HG03558 (cell line): Measurements from ENCODE around the gene SLX9.

Experiments
- ATAC-seq: cut with Tn5 transposase; IDR thresholded peaks from one replicate; pipeline ENCODE4 v1.9.1; 2021; ENCODE audit warnings: moderate number of reproducible peaks; ENCODE audit not compliant: unreplicated experiment; ENCODE audit errors: extremely low read depth

Gene SLX9

DNA sequence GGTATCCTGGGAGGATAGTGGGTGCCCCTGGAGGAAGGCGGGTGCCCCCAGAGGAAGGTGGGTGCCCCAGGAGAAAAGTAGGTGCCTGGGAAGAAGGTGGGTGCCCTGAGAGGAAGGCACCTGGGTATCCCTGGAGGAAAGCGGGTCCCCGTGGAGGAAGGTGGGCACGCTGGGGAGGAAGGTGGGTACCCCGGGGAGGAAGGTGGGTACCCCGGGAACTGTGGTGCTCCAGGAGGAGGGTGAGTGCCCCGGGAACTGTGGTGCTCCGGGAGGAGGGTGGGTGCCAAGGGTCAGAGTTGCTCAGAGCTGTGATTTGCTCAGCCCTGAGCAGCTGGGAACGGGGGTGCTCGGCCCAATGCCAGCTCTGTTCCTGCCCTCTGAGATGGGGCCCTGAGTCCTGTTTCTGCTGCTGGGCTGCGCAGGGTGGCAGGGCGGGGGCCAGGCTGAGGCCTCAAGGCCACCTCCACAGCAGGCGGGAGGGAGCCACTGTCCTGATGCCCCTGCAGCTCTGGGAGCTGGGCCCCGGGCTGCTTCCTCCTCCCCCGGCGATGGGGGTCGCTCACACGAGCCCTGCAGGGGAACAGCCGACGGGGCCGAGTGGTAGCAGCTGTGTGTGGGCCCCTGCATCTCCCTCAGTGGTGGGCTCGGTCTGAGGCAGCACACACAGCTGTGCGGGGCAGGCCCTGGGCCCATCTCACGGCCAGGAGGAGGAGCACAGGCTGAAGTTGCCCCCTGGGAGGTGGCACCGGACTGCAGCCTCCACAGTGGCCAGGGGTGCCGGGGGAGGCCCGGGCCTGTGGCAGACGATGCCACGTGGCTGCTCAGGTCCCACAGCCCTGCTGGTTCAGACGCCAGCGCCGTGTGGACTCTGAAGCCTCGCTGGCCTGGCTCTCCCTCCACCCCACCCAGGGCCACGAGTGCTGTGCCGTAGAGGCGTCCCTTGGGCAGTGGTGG, 57.4 kb downstream of the SLX9 start:
- ATAC-seq, result no peak

DNA sequence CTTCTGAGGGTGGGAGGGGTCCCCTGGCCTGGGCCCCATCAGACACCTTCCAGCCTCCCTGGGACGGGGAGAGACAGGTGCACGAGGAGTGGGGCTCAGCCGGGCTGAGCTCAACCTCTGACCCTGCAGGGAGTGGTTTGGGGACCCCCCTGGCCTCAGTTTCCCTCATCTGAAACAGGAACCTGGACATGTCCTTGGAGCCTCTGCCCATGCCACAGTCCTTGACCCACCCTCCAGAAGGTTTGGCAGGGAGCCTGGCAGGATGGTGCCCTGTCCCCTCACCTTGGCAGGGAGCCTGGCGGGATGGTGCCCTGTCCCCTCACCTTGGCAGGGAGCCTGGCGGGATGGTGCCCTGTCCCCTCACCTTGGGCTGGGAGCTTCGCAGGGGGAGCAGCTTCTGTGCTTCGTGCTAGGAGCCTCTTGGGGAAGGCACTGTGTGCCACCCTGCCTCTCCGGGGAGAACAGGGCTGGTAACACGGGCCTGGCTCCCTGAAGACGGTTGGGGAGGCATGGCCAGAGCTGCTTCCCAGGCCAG, 58.3 kb downstream of the SLX9 start:
- no peak for ATAC-seq

DNA sequence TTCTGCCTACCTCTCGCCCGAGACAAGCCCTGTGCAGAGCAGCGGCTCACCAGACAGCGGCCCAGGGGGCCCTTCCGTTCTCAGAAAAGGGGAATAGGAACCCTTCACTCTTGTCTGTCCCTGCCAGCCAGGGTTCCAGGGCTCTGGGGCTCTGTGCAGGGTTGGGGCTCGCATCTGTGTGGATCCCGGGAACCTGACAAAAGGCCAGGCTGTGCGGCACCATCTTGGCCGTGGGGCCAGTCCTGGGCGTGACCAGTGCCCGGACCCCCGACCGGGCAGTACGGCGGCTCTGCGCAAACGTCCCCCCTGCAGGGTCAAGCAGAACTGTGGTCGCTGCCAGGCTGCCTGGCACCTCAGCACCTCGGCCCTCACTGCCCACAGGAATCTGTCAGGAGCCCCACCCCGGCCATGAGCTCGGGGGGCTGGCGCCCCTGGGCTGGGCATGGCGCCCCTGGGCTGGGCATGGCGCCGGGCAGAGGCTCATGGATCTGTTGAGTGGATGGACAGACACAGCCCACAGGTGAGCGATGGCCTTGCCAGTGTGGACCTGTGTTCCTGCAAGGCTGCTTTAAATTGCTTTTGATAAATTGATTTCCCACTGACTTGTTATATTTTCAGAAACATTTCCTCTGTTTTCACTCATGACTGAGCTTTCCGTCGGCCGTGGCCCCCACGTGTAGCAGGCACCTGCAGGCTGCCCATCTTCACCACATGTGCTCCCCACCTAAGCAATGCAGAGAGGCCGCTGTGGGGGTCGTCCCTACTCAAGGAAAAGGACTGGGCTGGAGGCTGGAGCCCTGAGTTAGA, 59.0 kb downstream of the SLX9 start:
- ATAC-seq, result no peak

DNA sequence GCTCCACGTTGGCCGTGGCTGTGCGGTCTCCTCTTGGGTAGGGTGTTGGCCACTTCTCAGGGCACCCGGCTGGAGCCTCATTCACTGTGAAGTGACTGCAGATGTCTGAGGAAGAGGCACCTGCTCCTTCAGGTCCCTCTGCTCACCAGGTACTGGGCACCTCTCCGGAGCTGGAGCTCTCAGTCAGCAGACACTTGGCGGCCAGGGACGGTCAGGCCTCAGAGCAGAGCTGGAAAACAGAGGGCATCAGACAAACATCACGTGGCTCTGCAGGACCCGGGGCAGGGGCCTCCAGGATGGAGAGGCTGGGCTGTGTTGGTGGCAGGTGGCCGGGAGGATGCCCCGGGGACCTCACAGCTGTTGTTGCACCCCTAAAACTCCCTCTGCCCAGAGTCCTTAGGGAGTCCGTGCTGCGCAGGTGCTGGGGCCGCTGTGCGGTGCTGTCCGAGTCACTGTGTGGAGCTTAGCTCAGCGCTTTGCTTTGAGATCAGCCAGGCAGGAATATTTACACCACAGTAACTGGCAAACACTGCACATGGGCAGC, 59.7 kb downstream of the SLX9 start:
- no peak for ATAC-seq

DNA sequence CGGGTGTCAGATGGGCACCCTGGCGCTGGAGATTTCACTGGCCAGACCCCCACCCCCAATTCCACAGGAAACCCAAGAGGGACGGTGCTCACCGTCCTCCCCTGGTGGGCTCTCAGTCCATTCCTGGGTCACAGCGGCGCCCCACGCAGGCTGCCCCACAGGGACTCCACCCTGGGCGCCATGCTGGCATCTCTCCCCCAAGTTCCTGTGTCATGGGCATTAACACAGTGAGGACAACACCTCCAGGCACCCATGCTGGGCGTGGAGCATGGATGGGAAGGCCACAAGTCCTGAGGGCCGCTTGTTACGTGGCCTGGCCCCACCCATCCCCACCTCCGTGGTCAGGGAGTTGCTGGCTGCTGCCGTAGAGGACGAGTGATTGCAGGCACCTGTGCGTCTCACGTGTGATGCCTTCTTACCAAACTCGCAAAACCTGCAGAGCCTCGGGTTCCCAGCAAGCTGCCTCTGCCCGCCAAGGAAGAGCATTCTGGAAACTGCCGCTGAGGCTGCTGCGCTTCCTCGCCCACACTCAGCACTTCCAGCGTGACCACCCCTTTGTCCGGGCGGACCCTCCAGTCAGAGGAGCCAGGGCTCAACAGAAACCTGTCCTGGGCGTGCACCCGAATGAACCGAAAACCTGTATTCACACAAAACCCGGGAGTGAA, 60.3 kb downstream of the SLX9 start:
- ATAC-seq, result no peak

DNA sequence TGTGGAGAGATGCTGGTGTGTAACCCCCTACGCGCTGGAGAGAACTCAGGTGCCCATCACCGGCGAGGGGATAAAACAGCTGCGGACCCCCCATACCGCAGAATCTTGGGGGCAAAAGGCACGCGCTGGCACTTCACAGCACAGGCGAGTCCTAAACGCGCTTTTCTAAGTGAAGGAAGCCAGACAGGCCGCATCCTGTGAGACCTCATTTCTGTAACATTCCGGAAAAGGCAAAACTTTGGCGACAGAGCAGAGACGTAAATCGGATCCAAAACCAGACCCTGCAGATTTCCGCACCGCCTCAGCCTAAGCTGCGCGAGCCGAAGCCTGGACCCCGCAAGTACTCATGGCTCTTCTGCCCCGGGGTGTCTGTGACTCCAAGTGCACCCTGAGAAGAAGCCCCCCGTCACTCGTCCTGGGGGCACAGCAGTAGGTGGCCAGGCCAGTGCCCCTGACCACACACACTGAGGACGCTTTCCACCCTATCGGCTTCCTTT, 60.9 kb downstream of the SLX9 start:
- ATAC-seq, result no peak

DNA sequence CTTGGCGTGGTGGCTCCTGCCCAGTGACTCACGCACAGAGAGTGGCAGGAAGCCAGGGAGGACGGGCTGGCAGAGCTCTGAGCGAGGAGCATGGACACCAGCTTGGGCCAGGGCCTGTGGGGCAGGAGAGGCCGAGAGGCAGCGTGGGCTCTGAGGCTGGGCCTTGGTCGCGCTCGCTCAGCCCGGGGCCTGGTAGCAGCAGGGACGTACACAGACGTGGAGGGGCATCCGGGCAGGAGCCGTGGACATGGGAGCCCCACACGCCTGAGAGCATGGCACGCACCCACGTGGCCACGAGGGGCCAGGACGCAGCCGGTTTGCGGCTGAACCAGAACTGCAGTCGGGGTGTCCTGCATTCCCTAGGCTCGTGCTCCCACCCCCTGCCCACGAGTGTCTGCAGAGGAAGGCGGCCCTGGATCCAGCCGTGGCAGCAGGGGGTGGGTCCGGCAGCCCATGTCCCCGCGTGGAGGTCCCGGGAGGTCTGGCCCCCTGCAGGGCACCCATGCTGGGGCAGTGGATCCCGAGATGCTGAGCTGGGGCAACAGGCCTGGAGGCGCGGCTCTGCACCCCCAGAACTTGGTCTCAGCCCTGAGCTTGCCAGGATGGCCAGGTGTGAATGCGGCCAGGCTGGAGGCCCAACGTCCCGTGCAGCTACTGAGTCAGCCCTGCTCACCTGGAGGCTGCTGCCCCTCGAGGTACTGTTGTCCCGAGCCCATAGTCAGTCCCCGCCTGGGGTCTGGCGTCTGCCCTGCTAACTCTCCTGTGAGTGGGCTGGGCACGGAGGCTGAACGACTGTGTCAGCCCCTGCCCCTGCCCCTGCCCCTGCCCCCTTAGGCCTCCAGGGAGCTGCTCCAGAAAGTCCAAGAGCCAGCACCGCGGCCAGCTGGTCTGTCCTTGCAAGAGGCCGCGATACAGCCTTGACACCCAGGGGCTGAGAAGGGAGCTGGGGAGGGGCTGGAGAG, 61.6 kb downstream of the SLX9 start:
- no peak for ATAC-seq

DNA sequence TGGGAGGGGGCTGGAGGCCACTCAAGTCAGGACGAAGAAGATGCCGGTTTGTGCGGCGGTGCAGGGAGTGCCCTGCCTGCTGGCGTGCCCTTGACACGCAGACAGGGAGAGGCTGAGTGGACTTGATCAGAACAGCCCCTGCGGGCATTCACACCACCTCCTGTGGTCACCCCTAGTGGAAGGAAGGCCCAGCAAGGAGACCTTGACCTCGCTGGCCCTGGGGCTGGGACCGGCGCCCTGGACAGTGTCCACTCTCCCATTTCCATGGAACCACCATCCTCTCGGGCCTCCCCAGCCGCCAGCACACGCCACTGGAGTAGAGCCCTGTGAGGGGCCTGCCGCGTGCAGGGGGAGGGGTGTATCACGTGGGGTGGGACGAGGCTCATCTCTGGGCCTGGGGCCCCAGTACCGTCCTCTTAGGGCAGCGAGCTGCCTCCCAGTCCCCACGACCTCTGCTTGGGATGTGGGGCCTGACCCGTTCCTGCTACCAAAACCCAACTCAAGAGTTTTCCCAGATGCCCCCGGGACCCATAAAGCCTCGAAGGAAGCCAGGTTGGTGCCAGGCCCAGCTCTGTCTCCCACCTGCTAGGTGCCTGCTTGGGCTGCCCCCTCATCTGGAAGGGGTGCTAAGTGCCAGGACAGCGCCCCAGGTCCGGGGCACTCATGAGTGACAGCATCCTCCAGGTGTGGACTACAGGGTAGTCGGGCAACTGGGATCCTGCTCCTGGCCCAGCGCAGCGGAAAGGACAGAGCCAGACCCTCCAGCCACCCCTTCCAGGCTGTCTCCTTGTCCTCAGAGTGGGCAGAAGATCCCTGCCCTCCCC, 62.8 kb downstream of the SLX9 start:
- no peak for ATAC-seq

DNA sequence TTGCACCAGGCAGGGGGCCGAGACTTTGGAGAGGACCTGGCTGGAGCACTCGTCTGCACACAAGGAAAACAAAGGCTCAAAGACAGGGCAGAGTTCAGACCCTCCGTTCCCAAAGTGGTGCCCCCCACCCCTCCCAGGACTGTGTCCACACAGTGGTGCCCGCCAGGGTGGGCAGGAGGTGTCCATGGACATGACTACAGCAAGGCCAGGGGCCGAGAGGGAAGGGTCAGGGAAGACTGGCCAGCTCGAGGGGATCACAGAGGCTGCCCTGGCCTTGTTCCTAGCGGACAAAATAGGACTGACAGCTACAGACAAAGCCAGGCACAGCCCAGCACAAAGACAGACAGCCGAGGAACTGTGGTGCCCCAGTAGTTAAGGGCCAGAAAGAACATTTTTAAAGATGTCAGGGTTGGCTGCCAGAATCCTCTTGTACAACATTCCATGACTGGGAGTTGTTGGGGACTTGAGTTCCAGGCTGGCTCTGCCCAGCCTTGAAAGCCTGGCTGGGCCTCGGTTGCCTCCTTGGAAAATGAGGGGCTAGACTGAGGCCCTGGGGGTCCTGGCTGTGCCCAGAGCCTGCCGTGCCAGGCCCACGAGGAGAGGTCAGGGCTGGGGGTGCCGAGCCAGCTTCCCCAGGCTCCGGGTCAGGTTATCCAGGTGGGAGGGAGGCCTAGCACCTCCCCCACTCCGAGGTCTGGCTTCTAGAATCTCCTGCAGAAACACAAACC, 63.7 kb downstream of the SLX9 start:
- ATAC-seq, result no peak

DNA sequence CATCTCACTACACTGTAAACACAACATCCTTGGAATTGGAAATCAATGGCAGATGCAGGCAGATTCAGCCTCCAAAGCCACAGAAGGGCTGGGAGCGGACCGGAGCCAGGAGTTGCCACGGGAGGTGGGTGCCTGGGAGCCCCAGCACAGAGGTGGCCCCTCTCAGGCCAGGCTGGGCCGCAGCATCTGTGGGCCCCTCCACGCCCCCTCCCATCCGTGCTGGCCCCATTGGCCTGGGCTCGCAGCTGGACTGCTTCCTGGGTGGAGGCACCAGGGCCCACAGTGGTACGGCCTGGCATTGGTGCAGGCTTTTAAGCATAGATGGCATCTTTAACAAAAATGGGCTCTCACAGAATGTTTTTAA, 64.2 kb downstream of the SLX9 start:
- ATAC-seq, result no peak

DNA sequence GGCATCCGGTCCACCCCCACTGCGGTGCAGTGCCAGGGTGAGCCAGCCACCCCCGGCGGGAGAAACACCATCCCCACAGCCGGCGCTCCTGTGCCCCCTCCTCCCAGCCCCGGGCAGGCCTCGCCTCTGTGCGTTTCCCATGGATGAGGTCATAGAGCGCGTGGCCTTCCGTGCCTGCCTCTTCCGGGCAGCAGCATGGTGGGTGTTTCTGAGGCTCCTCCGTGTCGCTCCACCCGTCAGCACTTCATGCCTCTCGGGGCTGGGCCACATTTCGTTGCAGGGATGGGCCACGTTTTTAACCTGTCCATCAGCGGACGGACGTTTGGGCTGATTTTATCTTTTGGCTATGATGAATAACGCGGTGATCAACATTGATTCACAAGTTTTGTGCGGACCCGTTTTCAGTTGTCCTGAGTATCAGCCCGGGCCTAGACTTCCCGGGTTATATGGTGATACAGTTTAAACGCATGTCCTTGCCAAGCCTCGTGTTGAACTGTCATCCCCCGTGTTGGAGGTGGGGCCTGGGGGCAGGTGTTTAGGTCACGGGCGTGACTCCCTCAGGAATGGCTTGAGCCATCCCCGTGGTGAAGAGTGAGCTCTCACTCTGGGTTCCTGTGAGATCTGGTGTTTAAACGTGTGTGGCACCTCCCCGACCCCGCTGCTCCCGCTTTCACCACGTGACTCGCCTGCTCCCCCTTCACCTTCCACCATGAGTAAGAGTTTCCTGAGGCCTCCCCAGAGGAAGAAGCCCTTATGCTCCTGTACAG, 64.8 kb downstream of the SLX9 start:
- ATAC-seq, result no peak

DNA sequence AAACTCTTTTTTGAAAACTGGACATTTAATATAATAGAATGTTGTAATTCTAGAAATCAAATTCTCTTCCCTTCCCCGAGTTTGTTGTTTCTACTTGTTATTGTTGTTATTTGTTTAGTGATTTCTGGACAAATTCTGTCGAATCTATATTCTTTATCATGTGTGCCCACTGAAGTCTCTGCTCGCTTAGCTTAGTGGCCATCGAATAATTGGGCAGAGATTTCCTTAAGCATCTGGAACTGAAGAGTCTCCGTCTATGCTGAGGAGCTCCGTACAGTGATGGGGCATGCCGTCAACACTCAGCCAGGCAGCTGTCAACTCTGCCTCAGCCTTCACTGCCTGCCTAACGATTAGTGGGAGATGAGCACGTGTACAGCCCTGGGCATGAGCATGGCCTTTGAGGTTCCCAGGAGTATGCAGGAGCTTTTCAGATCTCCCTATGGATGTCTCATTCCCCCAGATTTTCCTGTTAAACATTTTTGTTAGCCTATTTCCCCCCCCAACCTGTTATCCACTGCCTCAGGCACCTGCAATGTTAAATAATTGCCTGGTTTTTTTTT, 66.8 kb downstream of the SLX9 start:
- ATAC-seq, result no peak

DNA sequence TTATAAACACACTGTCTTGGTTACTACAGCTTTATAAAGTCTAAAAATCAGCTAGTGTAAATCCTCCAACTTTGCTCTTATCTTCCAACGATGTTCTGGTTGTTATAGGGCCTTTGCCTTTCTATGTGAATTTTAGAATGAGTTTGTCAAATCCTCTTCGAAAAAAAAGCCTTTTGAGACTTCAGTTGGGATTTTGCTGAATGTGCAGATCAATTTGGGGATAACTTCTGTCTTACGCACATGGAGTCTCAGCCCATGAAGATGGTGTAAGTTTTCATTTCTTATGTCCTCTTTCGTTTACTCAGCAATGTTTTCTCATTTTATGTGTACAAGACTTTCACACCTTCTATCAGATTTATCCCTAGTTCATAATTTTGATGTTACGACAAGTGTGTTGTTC, 69.8 kb downstream of the SLX9 start:
- no peak for ATAC-seq

DNA sequence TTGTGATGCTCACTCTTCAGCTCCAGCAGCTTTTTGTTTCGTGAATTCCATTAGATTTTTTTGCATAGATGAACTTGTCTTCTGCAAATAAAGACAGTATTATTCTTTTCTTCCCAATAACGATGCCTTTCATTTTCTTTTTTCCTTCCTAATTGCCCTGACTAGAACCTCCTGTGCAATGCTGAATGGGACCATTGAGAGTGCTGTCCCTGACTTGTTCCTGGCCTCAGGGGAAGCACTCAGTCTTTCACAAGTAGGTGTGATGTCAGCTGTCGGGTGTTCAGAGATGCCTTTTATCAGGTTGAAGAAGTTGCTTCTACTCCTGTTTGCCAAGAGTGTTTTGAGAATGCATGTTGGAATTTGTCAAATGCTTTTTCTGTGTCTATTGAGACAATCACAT, 70.3 kb downstream of the SLX9 start:
- ATAC-seq, result no peak

DNA sequence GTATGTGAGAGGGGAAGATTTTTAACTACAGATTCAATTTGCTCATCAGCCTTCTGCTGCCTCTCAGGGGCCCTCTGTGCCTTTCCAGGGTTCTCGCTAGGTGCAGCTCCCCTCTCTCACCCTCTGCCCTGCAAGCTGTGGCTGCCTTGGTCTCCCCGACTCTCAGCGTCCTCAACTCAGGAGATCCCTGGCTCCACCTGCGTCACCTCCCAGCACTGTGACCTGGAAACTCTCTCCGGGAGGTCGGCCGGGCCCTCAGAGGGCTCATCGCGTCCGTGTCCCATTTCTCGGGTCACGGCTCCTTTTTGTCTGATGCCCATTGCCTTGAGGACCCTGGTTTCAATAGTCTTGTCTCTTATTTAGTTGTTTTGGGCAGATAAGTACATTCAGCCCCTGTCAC, 71.0 kb downstream of the SLX9 start:
- no peak for ATAC-seq

DNA sequence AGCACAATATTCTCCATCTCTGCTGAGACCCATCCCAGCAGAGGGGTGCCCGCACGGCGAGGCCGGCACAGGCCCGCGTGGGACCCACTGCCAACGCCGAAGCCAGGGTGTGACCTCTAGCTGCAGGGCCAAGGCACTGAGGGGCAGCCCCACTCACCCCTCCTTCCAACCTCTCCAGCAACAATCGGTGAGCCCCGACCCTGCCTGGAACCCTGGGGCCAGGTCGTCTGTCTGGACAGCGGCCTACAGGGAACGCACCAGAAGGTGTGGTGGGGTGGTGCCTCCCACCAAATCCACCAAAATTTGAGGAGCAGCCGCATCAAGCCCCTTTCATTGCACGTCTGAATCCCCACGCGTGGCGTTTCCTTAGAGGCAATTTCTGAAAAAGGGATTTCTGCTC, 71.6 kb downstream of the SLX9 start:
- ATAC-seq, result no peak
